Measurements from ENCODE around the gene COG5. TPM values are rescaled to one million over a fixed set of nuclear protein-coding genes. Genes with fewer than 3 reads are reported as not detected.

Gene COG5
- total and polyA plus RNA-seq, 9 of the 15 experiments (the other 6 are each of a cell fraction or from before 2014, with no cell fraction given), result 15.3 to 75.1 (median 56.4) TPM

DNA sequence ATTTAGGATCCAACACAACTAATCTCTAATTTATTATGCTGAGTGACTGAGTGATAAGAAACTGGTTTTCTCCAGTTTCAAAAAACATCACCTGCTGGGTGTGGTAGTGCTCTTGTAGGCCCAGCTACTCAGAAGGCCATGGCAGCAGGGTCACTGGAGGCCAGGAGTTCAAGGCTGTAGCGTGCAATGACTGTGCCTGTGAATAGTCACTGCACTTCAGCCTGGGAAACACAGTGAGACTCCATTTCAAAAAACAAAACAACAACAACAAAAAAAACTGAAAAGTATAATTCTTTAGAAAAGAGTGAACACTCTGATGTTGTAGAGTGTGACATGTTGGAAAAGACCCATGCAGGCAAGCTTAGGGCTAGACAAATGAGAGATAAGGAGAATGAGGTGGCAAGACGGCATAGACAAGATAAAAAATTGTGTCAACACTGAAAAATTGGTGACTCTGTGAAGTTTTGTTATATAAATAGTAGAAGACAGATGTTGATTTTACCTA is 243.9 kb downstream of the COG5 start (continued):
- TF ChIP-seq, protein P1, sequence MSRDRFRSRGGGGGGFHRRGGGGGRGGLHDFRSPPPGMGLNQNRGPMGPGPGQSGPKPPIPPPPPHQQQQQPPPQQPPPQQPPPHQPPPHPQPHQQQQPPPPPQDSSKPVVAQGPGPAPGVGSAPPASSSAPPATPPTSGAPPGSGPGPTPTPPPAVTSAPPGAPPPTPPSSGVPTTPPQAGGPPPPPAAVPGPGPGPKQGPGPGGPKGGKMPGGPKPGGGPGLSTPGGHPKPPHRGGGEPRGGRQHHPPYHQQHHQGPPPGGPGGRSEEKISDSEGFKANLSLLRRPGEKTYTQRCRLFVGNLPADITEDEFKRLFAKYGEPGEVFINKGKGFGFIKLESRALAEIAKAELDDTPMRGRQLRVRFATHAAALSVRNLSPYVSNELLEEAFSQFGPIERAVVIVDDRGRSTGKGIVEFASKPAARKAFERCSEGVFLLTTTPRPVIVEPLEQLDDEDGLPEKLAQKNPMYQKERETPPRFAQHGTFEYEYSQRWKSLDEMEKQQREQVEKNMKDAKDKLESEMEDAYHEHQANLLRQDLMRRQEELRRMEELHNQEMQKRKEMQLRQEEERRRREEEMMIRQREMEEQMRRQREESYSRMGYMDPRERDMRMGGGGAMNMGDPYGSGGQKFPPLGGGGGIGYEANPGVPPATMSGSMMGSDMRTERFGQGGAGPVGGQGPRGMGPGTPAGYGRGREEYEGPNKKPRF (IDR thresholded peaks at IDR 0.05; ENCODE audit: low read depth, low read length), result no peak
- TF ChIP-seq HNRNPL (IDR thresholded peaks at IDR 0.05; ENCODE audit: low read depth, low read length), result no peak
- TF ChIP-seq NFE2L1 (tag; IDR thresholded peaks at IDR 0.05; ENCODE audit: borderline replicate concordance, low read depth), result no peak
- no peak for TF ChIP-seq ZNF780A (CRISPR knock-in tag; IDR thresholded peaks at IDR 0.05)
- TF ChIP-seq, protein P2, sequence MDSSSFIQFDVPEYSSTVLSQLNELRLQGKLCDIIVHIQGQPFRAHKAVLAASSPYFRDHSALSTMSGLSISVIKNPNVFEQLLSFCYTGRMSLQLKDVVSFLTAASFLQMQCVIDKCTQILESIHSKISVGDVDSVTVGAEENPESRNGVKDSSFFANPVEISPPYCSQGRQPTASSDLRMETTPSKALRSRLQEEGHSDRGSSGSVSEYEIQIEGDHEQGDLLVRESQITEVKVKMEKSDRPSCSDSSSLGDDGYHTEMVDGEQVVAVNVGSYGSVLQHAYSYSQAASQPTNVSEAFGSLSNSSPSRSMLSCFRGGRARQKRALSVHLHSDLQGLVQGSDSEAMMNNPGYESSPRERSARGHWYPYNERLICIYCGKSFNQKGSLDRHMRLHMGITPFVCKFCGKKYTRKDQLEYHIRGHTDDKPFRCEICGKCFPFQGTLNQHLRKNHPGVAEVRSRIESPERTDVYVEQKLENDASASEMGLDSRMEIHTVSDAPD (CRISPR knock-in tag; IDR thresholded peaks at IDR 0.05), result no peak
- no peak for TF ChIP-seq ZNF830 (CRISPR knock-in tag; IDR thresholded peaks at IDR 0.05)
- TF ChIP-seq GTF2A2 (tag; IDR thresholded peaks at IDR 0.05), result no peak
- peak; percentile 67 to 84; a peak in 3 of 4 replicates for TF ChIP-seq TRIM24 (IDR thresholded peaks at IDR 0.05)
- no peak for TF ChIP-seq SRSF9 (IDR thresholded peaks at IDR 0.05; ENCODE audit: borderline replicate concordance, low read depth, low read length)
- TF ChIP-seq KDM2B (CRISPR knock-in tag; IDR thresholded peaks at IDR 0.05), result no peak
- no peak for TF ChIP-seq FOXJ3 (CRISPR knock-in tag; IDR thresholded peaks at IDR 0.05)
- TF ChIP-seq HIVEP1 (CRISPR knock-in tag; IDR thresholded peaks at IDR 0.05), result no peak
- TF ChIP-seq PRPF4 (IDR thresholded peaks at IDR 0.05; ENCODE audit: insufficient read depth, low read depth, low read length, poor library complexity, severe bottlenecking), result no peak
- no peak for TF ChIP-seq STAG1 (CRISPR knock-in tag; IDR thresholded peaks at IDR 0.05; ENCODE audit: borderline replicate concordance)
- no peak for TF ChIP-seq ZC3H11A (IDR thresholded peaks at IDR 0.05; ENCODE audit: low read depth, low read length)
- TF ChIP-seq RUNX1 (IDR thresholded peaks at IDR 0.05; ENCODE audit: low read depth), result no peak
- TF ChIP-seq SMARCC2 (IDR thresholded peaks at IDR 0.05; ENCODE audit: low read depth), result peak; percentile 88
- TF ChIP-seq GTF2B (IDR thresholded peaks at IDR 0.05; ENCODE audit: extremely low read depth, insufficient read length), result no peak
- TF ChIP-seq RBM15 (IDR thresholded peaks at IDR 0.05; ENCODE audit: insufficient read depth, low read length), result no peak
- no peak for TF ChIP-seq SAP30 (IDR thresholded peaks at IDR 0.05; ENCODE audit: borderline replicate concordance, insufficient read depth, low read depth, low read length, poor library complexity, severe bottlenecking)
- TF ChIP-seq SRSF7 (optimal IDR thresholded peaks at IDR 0.05; ENCODE audit: low read depth, low read length), result no peak
- TF ChIP-seq, protein P3, sequence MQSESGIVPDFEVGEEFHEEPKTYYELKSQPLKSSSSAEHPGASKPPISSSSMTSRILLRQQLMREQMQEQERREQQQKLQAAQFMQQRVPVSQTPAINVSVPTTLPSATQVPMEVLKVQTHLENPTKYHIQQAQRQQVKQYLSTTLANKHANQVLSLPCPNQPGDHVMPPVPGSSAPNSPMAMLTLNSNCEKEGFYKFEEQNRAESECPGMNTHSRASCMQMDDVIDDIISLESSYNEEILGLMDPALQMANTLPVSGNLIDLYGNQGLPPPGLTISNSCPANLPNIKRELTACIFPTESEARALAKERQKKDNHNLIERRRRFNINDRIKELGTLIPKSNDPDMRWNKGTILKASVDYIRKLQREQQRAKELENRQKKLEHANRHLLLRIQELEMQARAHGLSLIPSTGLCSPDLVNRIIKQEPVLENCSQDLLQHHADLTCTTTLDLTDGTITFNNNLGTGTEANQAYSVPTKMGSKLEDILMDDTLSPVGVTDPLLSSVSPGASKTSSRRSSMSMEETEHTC (IDR thresholded peaks at IDR 0.05), result no peak
- TF ChIP-seq MTA1 (IDR thresholded peaks at IDR 0.05; ENCODE audit: borderline replicate concordance), result peak; percentile 54; the same call in 1 of the 2 replicates
